ENCODE measurements around the gene ZNF689.

The ZNF689 gene

DNA sequence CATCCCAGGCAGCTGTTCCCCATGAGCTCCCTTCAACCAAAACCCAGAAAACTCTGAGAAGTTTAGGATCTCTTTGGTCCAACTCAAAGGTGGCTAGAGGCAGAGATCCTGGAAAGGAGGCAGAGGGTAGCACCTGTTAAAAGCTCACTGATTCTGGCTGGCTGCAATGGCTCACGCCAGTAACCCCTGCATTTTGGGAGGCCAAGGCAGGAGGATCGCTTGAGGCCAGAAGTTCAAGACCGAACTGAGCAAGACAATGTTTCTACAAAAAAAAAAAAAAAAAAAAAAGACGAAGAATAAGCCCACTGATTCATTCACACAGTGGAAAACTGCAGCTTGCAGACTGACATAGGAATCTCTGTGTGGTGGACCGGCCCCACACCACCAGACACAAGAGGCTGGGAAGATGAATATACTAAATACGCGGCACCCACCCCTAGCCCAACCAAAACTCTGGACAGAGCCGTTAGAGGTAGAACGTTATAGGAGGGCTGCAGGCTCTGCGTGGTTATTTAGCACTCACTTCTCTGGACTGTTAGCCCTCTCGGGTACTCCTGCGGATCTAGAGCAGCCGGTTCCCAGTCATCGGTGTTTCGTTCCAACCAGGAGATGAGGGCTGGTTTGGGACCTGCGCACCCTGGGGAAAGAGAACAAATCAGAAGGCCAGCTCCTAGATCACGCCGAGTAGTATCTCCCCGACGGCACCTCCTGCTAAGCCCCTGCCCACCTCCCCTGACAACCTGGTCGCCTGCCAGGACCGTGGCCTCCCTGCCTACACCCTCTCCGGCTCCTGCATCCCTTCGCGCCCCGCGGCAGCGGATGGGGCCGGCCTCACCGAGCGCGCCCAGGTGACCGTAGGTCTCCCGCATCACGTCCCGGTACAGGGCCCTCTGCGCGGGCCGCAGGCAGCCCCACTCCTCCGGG lies 925 bp downstream of the ZNF689 start:
- DNase-seq (ENCODE audit: low spot score), result peak; percentile 69
- TF ChIP-seq, protein P1, sequence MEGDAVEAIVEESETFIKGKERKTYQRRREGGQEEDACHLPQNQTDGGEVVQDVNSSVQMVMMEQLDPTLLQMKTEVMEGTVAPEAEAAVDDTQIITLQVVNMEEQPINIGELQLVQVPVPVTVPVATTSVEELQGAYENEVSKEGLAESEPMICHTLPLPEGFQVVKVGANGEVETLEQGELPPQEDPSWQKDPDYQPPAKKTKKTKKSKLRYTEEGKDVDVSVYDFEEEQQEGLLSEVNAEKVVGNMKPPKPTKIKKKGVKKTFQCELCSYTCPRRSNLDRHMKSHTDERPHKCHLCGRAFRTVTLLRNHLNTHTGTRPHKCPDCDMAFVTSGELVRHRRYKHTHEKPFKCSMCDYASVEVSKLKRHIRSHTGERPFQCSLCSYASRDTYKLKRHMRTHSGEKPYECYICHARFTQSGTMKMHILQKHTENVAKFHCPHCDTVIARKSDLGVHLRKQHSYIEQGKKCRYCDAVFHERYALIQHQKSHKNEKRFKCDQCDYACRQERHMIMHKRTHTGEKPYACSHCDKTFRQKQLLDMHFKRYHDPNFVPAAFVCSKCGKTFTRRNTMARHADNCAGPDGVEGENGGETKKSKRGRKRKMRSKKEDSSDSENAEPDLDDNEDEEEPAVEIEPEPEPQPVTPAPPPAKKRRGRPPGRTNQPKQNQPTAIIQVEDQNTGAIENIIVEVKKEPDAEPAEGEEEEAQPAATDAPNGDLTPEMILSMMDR (IDR thresholded peaks at IDR 0.05; ENCODE audit: borderline replicate concordance, control extremely low read depth, extremely low read depth, insufficient read depth, missing control alignments), result no peak
- in situ Hi-C loops (cut with MboI; ENCODE audit: low sequenced_read_pairs, unreplicated experiment), result loop anchor here (25.0 kb wide), 2 partner anchors 172 to 497 kb away; partner anchors contain the start of genes DCTPP1, GDPD3, MAPK3 and SEPHS2

DNA sequence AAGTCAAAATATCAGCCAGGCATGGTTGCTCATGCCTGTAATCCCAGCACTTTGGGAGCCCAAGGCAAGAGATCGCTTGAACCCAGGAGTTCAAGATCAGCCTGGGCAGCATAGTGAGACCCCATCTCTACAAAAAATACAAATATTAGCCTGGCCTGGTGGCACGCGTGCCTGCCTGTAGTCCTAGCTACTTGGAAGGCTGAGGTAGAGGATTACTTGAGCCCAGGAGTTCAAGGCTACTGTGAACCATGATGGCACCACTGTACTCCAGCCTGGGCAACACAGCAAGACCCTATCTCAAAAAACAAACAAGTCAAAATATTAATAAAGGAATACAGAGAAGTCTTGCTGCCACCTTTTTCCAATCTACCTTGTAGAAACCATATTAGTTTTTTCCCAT lies 4.2 kb downstream of the ZNF689 start:
- in situ Hi-C loops (cut with MboI; ENCODE audit: low sequenced_read_pairs, unreplicated experiment), result loop anchor here (25.0 kb wide), 2 partner anchors 169 to 494 kb away; partner anchors contain the start of genes DCTPP1, GDPD3, MAPK3 and SEPHS2
- TF ChIP-seq, protein P1 (IDR thresholded peaks at IDR 0.05; ENCODE audit: borderline replicate concordance, control extremely low read depth, extremely low read depth, insufficient read depth, missing control alignments), result no peak
- no peak for DNase-seq (ENCODE audit: low spot score)

DNA sequence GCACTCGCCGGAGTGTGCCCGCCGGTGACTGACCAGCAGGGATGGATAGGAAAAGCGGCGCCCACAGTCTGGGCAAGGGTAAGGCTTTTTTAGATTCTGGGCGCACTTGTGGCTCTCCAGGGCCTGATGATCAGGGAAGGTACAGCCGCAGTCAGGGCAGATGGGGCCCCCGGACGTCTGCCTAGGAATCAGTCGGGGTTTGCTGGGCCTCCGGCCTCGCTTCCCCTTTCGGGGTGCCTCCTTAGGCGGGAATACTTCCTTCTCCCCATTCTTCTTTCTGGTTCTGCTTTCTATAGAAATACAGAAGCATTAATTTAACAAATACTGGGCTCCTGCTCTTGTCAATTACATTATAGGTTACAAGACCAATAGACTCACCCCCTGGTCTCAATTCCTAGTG lies 5.0 kb downstream of the ZNF689 start:
- in situ Hi-C loops (cut with MboI; ENCODE audit: low sequenced_read_pairs, unreplicated experiment), result loop anchor here (25.0 kb wide), 2 partner anchors 168 to 493 kb away; partner anchors contain the start of genes DCTPP1, GDPD3, MAPK3 and SEPHS2
- no peak for DNase-seq (ENCODE audit: low spot score)
- TF ChIP-seq, protein P1 (IDR thresholded peaks at IDR 0.05; ENCODE audit: borderline replicate concordance, control extremely low read depth, extremely low read depth, insufficient read depth, missing control alignments), result no peak

DNA sequence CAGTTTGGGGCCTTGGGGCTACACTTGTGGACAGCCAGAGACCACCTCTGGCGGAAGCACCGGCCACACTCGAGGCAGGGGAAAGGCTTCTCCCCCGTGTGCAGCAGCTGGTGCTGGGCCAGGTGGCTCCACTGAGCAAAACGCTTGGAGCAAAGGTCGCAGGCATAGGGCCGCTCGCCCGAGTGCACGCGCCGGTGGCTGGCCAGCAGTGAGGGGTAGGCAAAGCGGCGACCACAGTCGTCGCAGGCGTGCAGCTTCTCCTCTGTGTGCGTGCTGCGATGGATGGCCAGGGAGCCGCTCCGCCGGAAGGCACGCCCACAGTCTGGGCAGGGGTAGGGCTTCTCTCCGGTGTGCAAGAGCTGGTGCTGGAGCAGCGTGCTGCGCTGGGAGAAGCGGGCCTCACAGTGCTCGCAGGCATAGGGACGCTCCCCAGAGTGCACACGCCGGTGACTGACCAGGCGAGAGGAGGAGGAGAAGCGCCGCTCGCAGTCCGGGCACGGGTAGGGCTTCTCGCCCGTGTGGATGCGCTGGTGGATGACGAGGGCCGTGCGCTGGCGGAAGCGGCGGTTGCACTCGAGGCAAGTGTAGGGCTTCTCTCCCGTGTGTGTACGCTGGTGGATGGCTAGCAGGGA lies 5.8 kb downstream of the ZNF689 start:
- DNase-seq (ENCODE audit: low spot score), result no peak
- in situ Hi-C loops (cut with MboI; ENCODE audit: low sequenced_read_pairs, unreplicated experiment), result loop anchor here (25.0 kb wide), 2 partner anchors 167 to 492 kb away; partner anchors contain the start of genes DCTPP1, GDPD3, MAPK3 and SEPHS2
- TF ChIP-seq, protein P1 (IDR thresholded peaks at IDR 0.05; ENCODE audit: borderline replicate concordance, control extremely low read depth, extremely low read depth, insufficient read depth, missing control alignments), result no peak

DNA sequence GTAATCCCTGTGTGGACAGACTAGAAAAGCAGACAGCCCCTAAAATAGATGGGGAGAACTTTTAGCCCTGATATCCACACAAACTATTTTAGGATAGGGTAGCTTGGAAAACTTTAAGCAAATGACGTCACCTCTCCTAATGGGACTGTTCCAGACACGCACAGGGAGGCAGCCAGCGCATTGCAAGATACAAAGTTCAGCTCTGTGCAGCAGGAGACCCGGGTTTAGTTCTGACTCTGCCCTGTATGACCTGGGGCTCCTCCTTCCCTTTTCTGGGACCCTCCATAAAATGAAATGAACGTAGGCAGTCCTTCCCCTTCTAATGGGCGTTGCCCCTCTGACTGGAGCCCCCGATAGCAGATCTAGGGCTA lies 6.3 kb downstream of the ZNF689 start:
- no peak for DNase-seq (ENCODE audit: low spot score)
- TF ChIP-seq, protein P1 (IDR thresholded peaks at IDR 0.05; ENCODE audit: borderline replicate concordance, control extremely low read depth, extremely low read depth, insufficient read depth, missing control alignments), result no peak
- in situ Hi-C loops (cut with MboI; ENCODE audit: low sequenced_read_pairs, unreplicated experiment), result loop anchor here (25.0 kb wide), 2 partner anchors 167 to 492 kb away; partner anchors contain the start of genes DCTPP1, GDPD3, MAPK3 and SEPHS2

DNA sequence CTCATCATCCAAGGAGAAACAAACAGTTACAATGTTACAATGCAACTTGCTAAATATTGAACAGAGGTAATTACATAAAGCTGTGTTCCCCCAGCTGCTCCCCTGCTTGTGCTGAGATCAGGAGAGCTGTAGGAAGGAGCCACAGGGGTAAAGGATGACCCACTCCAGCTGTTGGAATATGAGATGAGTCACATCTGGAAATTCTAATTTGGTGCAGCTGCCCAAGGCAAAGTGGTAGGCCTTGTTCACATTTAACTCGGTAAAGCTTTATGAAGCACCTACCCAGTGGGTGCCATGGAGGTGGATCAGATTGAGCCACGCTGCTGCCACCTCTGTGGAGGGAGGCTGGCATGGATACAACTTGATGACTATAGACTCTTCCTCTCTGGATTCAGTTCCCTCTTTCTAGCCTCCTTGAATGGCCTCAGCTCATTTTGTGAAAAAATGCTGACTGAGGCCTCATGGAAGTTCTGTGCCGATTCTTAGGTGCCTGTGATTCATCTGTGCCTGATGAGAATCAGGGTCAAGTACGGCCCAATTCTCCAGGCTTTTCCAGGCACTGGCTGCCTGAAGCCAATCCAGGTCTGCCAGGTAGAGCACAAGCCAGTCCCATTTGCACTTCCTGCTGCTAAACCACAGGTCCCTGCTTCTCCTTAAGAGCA lies 7.4 kb downstream of the ZNF689 start:
- TF ChIP-seq, protein P1 (IDR thresholded peaks at IDR 0.05; ENCODE audit: borderline replicate concordance, control extremely low read depth, extremely low read depth, insufficient read depth, missing control alignments), result no peak
- in situ Hi-C loops (cut with MboI; ENCODE audit: low sequenced_read_pairs, unreplicated experiment), result loop anchor here (25.0 kb wide), 2 partner anchors 165 to 490 kb away; partner anchors contain the start of genes DCTPP1, GDPD3, MAPK3 and SEPHS2
- DNase-seq (ENCODE audit: low spot score), result no peak
